HL-60 (cell line): Measurements from ENCODE around the gene LBR.

Experiments
- DNase-seq, 2 experiments: peaks; one replicate each; pipeline ENCODE4 v3.0.0-alpha.2; 2010 to 2020; ENCODE audit warnings: low read depth in 1 of 2, low spot score in 1 of 2
- H3K27ac ChIP-seq: fragments of 250-450 bp; sonication (Bioruptor Pico); replicated peaks from 2 replicates; pipeline ENCODE4 v1.5.1; 2020; ENCODE audit warnings: mild to moderate bottlenecking, moderate library complexity
- H3K27me3 ChIP-seq: fragments of 250-450 bp; sonication (Bioruptor Pico); 2 replicates; pipeline ENCODE4 v1.5.1; 2021; ENCODE audit warnings: mild to moderate bottlenecking, moderate library complexity; ENCODE audit not compliant: insufficient read depth, poor library complexity, severe bottlenecking
- H3K4me3 ChIP-seq: replicated peaks from 2 replicates; pipeline ENCODE4 v1.5.1; 2011; ENCODE audit warnings: mild to moderate bottlenecking, control low read depth, low read length; ENCODE audit not compliant: insufficient read depth
- GABPA ChIP-seq: IDR thresholded peaks from 2 replicates; pipeline ENCODE4 v1.6.1; 2012; ENCODE audit warnings: low read depth
- POLR2AphosphoS5 ChIP-seq: IDR thresholded peaks from 2 replicates; pipeline ENCODE4 v1.6.1; 2012; ENCODE audit warnings: low read depth
- SPI1 ChIP-seq: IDR thresholded peaks from 2 replicates; pipeline ENCODE4 v1.6.1; 2012; ENCODE audit warnings: low read depth, mild to moderate bottlenecking, borderline replicate concordance
- TF ChIP-seq, protein P1 (sequence below): IDR thresholded peaks from one replicate; pipeline ENCODE4 v1.5.1; 2011; ENCODE audit warnings: low read length, control low read depth, inconsistent platforms; ENCODE audit not compliant: insufficient read depth
- TF ChIP-seq, protein P2 (sequence below): IDR thresholded peaks from 2 replicates; pipeline ENCODE4 v1.6.1; 2012; ENCODE audit warnings: low read depth; ENCODE audit not compliant: insufficient replicate concordance

LBR gene

DNA sequence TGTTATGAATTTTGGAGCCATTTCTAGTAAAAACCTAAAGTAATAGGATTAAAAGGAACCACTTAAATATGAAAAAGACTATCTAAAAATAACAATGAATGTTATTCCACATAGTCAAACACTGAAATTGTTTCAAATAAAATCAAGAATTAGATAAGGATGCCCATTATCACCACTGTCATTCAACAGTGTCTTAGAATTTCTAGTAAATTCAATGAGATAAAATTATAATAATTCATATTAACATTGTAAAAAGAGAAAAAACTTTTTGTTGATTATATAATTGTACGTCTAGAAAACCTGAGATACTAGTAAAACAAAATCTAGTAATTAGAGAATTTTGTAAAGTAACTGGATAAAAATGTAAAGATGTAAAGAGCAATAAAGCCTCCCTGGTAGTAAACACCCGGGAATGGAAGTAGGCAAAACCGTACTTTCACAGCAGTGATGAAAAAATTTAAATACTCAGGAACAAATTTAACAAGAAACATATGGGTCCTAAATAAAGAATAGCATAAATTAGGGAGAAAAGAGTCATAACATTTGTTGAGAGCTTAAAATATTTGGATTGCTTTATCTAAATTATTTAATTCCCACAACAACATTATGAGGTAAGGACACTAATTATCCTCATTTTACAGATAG is 56.4 kb downstream of the LBR start:
- Histone ChIP-seq H3K27ac (no peak overlapping the region), H3K27me3 (no peaks in the 10 kb centered on the region), H3K4me3 (no peak overlapping the region)
- no peak for DNase-seq
- TF ChIP-seq, protein P1, sequence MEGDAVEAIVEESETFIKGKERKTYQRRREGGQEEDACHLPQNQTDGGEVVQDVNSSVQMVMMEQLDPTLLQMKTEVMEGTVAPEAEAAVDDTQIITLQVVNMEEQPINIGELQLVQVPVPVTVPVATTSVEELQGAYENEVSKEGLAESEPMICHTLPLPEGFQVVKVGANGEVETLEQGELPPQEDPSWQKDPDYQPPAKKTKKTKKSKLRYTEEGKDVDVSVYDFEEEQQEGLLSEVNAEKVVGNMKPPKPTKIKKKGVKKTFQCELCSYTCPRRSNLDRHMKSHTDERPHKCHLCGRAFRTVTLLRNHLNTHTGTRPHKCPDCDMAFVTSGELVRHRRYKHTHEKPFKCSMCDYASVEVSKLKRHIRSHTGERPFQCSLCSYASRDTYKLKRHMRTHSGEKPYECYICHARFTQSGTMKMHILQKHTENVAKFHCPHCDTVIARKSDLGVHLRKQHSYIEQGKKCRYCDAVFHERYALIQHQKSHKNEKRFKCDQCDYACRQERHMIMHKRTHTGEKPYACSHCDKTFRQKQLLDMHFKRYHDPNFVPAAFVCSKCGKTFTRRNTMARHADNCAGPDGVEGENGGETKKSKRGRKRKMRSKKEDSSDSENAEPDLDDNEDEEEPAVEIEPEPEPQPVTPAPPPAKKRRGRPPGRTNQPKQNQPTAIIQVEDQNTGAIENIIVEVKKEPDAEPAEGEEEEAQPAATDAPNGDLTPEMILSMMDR: no peak
- TF ChIP-seq POLR2AphosphoS5: no peak
- no peak for TF ChIP-seq GABPA
- TF ChIP-seq SPI1: no peak
- TF ChIP-seq, protein P2, sequence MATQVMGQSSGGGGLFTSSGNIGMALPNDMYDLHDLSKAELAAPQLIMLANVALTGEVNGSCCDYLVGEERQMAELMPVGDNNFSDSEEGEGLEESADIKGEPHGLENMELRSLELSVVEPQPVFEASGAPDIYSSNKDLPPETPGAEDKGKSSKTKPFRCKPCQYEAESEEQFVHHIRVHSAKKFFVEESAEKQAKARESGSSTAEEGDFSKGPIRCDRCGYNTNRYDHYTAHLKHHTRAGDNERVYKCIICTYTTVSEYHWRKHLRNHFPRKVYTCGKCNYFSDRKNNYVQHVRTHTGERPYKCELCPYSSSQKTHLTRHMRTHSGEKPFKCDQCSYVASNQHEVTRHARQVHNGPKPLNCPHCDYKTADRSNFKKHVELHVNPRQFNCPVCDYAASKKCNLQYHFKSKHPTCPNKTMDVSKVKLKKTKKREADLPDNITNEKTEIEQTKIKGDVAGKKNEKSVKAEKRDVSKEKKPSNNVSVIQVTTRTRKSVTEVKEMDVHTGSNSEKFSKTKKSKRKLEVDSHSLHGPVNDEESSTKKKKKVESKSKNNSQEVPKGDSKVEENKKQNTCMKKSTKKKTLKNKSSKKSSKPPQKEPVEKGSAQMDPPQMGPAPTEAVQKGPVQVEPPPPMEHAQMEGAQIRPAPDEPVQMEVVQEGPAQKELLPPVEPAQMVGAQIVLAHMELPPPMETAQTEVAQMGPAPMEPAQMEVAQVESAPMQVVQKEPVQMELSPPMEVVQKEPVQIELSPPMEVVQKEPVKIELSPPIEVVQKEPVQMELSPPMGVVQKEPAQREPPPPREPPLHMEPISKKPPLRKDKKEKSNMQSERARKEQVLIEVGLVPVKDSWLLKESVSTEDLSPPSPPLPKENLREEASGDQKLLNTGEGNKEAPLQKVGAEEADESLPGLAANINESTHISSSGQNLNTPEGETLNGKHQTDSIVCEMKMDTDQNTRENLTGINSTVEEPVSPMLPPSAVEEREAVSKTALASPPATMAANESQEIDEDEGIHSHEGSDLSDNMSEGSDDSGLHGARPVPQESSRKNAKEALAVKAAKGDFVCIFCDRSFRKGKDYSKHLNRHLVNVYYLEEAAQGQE: no peak

DNA sequence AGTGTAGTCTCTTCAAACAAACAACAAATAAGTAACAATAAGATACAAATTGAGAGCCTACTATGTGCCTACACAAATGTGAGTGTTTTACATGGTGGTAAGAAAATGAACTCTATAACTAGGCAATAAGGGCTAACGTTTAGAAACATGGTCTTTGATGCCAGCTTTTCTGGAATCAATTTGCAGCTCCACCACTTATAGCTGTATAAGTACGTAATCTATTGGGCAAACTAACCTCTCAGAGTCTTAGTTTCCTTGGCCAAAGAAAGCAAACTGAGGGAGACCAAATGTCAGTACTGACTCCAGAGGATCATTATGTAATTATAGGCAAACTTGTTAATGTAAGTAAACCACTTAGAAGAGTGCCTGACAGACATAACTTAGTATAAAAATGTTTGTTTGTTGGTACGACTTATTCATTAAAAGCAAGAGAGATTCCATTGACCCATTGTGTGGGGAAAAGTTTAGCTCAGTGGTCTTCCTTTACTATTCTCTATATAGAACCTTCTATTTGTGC is 59.7 kb downstream of the LBR start:
- TF ChIP-seq POLR2AphosphoS5: no peak
- TF ChIP-seq, protein P1: no peak
- TF ChIP-seq SPI1: no peak
- TF ChIP-seq GABPA: no peak
- TF ChIP-seq, protein P2: no peak
- Histone ChIP-seq H3K4me3 (no peak overlapping the region), H3K27me3 (no peaks in the 10 kb centered on the region), H3K27ac (no peak overlapping the region)
- no peak for DNase-seq

DNA sequence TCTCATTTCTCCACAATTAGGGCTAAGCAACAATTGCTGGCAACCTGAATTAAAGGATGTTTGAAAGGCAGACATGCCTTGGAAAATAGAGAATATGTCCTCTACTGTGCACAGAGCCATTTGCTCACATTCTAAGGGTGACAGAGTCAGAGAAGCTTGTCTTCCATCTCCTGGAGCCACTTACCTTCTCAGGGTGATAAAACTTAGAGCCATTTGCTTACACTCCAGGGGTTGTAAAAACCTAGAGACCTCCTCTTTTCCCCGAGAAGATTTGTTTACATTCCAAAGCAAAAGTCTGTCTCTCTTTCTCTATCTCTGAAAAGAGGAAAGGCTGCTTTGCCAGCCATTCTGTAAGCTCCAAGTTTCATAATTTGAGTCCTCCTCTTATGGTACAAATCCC is 61.3 kb downstream of the LBR start:
- TF ChIP-seq, protein P2: no peak
- no peak for TF ChIP-seq POLR2AphosphoS5
- TF ChIP-seq, protein P1: no peak
- TF ChIP-seq SPI1: no peak
- no peak for TF ChIP-seq GABPA
- Histone ChIP-seq H3K27me3 (no peaks in the 10 kb centered on the region), H3K4me3 (no peak overlapping the region), H3K27ac (no peak overlapping the region)
- no peak for DNase-seq
